NCI-H82 treated with DMSO at 0.1 percent for 48 hours (cell line): ENCODE measurements around the gene GSTT4.
"Not testable (repeated sequence)": the region's sequence is repeated elsewhere in the genome, so short reads cannot be mapped to it uniquely, and the experiment has no call there.

ENCODE experiments used
- DNase-seq: peaks from one replicate; lab custom pipeline; 2025; ENCODE audit not compliant: unreplicated experiment; lab: John Stamatoyannopoulos, UW

The GSTT4 gene

DNA sequence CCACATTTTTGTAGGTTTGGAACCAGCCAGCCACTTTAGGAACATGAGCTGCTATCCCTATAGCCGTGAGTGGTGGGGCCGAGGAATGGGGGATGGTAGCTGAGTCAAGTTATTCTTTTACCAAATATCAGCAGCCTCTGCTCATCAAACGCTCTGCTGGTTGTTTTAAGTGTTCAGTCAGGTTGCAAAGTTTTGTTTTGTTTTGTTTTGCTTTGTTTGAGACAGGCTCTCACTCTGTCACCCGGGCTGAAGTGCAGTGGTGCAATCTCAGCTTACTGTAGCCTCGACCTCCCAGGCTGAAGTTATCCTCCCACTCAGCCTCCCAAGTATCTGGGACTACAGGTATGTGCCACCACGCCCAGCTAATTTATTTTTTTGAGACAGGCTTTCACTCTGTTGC is 20.2 kb upstream of the GSTT4 start:
- DNase-seq = no peak

DNA sequence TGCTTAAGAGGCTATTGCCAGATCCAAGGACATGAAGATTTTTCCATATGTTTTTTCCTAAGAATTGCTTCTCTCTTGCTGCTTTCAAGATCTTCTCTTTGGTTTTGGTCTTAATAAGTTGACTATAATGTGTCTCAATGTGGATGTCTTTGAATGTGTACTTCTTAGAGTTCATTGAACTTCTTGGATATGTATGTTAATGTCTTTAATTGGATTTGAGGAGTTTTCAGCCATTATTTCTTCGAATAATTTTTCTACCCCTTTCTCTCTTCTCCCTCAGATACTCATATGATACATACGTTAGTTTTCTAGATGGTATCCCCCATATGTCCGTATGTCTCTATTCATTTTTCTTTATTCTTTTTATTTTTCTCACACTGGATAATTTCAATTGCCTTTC is 19.1 kb upstream of the GSTT4 start:
- no peak for DNase-seq

DNA sequence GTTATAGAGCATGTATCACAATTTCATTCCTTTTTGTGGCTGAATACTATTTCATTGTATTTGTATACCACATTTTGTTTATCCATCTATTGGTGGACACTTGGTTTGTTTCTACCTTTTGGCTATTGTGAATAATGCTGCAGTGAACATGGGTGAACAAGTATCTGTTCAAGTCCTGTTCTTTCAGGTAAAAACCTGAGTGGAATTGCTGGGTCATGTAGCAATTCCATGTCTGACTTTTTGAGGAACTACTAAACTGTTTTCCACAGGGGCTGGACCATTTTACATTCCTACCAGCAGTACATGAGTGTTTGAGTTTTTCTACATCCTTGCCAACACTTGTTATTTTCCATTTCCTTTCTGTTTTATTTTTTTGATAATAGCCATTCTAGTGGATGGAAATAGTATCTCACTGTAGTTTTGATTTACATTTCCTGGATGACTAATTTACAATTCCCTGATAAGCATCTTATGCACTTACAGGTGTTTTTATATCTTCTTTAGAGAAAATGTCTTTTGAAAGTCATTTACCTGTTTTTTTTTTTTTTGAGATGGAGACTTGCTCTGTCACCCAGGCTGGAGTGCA is 18.0 kb upstream of the GSTT4 start:
- DNase-seq = no peak

DNA sequence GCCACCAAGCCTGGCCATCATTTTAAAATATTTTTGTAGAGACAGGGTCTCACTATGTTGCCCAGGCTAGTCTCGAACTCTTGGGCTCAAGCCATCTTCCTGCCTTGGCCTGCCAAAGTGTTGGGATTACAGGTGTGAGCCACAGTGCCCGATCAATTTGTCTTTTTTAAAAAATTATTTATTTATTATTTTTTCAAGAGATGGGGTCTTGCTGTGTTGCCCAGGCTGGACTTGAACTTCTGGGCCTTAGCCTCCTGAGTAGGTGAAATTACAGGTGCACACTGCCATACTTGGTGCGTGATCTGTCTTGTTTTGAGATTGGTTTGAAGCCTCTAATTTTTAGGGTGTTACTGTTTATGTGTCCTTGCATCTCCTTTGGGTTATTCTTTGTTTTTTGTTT is 16.1 kb upstream of the GSTT4 start:
- DNase-seq = no peak

DNA sequence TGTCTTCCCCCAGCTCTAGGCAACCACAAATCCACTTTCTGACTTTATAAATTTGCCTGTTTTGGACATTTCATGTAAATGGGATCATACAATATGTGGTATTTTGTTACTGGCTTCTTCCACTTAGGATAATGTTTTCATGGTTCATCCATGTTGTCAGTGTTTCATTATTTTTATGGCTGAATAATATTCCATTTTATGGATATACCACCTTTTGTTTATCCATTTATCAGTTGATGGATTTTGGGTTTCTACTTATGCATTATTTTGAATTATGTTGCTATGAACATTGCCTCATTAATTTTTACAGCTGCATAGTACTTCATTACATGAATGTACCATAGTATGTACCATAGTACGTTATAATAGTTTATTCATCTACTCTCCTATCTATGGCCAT is 10.9 kb upstream of the GSTT4 start:
- DNase-seq = no peak

DNA sequence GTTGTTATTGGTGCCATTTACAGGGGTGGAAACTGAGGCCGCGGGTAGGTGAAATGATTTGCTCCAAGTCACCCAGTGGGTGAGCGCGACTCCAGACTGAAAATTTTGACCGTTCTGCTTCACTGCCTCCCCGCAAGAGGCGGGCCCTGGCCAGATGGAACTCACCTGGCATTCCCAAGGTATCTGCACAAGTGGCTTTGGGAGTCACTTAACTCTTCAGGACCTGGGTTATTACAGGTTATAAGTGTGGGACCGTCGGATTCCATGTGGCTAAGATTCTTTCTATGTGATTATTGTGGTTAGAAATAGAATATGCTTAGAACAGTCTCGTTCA is 6.4 kb upstream of the GSTT4 start:
- DNase-seq = no peak

DNA sequence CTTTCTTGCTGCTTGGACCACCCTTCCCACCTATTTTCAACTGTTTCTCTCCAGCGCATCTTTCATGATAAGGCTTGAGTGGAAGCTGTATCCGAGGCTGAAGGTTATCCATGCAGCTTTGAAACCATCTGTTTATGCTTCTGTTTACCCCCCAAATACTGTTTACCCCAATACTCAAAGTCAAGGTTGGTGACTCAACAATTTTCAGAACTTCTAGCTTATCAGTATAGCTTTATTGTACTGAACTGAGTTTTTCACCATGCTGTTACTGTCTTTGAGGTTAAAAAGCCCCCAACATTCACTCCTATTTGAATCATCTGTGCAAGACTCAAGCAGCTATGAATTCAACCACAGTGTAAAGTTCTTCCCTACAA is 4.8 kb upstream of the GSTT4 start:
- no peak for DNase-seq

DNA sequence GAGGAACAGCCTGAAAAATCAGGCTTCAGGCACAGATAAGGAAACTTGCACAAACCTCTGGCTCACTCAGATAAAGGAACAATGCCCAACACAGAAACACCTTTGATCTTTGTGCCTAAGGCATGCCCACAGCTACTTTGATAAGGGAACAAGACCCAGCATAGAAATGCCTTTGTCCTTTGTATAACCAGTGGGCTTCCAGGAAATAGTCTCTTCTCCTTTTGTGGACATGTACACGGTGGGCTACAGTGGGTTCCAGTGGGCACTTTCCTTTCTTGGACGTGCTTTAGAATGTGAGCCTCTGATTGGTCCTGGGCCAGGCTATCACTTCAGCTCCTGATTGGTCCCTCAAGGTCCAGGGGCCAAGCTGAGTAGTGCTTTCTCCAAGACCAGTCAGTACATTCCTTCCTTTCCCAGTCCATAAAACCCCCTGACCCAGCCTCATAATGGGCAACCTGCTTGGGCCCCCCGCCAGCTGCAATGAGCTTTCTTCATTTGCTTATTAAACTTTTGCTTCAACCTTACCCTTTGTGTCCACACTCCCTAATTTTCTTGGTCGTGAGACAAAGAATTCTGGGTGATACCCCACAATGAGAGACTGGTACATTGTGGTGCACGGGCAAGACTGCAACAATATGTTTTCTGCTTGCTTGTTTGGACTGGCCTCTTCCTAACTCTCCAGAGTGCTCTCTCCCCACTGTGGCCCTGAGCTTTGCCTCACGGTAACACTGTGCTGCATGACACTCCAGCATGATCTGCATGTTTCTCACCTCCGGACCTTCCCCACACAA is 4.2 kb upstream of the GSTT4 start:
- no peak for DNase-seq

DNA sequence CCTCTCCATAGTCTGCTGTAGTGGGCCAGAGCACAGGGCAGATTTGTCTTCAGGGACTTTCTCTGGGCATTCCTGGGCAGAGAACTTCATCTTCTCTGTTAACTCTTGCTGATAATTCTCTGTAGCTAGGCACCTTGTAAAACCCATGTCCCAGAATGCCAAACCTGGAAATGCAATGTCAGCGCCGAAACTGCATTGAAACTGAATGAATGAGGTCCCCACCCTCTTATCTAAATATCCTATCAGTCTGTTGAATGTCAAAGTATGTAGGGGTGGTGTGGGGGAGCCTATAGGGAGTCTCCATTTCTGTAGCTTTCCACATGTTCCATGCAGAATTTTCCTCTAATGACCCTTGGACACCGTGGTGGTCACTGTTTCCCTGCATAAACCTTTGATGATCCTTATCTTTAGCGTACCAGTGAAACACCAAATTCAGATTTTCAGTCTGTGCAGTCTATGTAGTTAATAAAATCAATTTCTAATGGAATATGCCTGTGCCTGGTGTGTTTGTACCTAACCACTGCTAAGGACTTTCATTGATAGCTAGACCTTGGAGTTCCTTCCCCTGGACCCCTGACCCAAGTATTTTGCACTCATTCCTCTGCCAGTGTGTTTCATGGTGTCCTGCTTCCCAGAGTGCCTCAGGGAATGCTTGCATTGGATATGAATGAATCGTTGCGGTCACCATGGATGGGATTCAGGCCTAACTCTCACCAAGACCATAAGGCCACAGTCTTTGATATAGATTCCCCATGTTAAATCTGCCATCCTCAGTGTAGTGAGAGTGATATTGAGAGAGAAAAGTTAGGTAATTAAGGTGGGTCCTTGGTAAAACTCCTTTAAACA is 3.4 kb upstream of the GSTT4 start:
- DNase-seq = no peak

DNA sequence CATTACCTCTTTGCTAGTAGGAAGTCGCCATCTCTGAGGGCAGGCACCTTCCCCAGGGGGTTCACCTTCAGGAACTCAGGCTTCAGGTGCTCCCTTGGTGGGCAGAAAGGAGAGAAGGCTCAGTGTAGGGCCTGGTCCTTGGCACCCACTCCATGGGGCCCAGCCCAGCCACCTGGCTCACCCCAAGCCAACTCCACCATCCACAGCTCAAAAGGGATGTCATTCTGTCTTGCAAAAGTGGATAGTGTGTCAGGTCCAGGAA is 2.7 kb upstream of the GSTT4 start:
- DNase-seq = no peak

DNA sequence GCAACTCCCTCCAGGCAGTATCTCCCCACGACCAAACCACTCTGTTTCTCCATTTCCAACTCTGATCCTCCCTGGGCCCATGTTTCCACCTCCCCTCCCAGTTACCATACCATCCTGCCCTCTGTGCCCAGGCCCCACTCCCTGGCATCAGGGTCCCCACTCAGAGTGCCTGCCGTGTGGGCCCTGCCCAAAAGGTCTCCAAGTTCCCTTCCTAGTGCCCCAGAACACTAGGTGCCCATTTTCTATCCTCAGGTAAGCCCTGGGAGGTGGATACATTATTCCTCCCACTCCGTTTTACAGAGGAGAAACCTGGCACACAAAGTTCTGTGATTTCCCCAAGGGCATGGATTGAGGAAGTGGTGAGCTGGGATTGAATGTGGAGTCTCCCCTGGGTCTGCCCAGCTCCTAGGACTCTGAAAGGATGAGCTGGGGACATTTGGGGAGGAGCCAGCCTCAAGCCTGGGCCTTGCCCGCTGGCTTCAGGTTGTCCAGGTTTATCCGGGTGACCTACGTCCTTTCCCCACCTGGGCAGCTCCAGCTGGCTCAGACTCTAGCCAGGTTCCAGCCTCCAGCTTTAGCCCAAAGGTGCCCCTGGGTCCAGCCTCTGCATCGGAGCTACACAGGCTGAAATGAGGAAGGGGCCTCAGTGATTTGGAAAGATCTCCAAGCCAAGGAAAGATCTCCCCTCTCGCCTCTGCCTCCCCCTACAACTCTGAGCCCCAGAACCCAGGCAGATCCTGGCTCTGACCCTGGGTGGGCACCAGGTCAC is 2.2 kb upstream of the GSTT4 start:
- no peak for DNase-seq

DNA sequence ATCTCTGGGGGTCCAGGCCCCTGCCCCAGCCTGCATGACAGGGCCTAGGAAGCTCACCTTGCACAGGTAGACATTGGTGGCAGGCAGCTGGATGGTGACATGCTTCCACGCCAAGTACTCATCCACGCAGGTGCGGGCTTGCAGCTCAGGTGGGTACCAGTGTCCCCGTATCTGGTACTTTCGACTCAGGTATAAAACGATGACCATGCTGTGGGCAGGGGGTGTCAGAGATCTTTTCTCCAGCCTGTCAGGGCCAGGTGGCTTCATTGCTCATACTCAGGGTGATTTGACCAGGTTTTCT is 1.6 kb upstream of the GSTT4 start:
- no peak for DNase-seq

DNA sequence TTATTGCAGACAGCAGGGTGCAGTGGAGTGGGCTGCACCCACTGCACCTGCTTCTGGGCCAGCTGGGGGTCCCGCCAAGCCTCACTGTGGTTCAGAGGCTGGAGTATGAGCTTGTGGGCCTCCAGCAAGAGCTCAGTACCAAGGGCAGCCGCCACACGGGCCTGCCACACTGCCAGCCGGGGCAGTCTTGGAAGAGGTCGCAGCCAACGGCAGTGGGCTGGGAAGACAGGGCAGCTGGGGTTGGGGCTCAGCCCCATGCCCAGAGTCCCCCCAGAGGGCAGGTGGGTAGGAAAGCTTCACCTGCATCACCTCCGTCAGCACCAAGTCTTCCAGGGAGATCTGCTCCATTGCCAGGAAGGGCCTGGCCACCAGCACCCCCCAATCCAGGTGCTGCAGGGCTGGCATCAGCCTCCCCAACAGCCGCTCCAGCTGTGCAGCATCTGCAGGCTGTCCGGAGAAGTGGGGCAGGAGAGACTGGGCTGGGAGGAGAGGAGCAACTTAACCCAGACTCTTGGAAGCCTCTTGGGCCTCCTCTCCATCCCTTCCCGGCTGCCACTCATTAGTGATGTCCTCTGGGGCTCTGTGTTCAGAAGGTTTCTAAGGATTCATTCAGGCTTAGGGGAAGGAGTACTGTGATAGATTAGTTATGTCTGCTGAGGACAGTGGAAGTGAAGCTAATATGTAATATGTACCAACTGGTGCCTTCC is 1.1 kb upstream of the GSTT4 start:
- no peak for DNase-seq

DNA sequence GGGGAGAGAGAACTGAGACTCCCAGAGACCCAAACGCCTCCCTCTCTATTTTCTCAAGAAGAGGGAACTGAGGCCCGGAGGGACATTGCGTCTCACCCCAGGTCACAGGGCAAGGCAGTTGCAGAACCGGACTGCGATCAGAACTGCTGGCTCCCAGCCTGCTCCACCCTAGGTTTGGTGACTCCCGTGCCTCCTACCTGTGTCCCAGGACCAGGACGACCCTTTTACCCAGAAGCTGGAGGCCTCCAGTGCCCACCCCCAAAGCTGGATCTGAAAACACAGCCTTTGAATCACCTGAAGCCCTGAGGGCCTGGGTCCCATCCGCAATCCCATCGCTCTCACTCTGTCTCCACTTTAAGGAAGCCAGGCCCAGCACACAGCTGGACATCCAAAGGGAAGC is 1.4 kb downstream of the GSTT4 start:
- no peak for DNase-seq

DNA sequence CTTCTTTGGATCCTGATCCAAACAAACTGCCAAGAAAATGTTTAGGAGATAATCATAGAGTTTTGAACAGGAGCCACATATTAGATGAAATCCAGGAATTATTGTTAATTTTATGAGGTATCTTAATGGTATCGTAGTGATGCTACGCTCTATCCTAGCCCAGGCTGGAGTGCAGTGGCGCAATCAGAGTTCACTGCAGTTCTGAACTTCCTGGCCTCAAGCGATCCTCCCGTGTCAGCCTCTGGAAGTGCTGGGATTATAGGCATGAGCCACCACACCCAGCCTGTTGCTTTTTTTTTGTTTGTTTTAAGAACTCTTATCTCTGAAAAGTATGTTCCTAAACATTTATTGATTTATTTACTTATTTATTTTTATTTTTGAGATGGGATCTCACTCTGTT is 2.4 kb downstream of the GSTT4 start:
- DNase-seq = no peak

DNA sequence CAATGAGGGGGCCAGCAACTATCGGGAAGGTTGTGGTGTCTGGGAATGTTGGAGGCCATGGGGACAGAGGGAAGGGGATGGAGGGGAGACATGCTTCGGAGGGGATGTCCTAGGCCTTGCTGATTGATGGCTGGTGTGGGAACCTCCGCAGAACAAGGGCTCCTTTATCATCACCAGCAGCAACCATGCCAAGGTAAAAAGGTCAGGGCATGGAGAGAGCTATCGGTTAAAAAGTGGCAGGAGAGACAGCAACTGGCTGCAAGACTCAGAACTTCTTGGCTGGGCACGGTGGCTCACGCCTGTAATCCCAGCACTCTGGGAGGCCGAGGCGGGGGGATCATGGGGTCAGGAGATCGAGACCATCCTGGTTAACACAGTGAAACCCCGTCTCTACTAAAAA is 3.0 kb downstream of the GSTT4 start:
- DNase-seq = no peak

DNA sequence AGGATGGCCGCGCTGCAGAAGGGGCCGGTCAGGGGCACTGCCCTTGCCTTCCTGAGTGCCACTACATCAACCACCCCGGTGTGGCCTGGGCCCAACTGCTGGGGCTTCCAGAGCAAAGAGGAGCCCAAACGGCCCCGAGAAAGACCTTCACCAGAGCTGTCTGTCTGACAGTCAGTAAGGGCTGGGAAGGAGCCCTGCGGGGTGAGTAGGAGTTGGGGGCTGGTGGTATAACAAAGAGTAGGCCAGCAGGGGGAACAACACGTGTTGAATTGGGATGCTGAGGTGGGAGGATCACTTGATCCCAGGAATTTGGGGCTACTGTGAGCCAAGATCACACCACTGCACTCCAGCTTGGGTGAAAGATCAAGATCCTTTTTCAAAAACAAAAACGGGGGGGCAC is 3.9 kb downstream of the GSTT4 start:
- DNase-seq = no peak

DNA sequence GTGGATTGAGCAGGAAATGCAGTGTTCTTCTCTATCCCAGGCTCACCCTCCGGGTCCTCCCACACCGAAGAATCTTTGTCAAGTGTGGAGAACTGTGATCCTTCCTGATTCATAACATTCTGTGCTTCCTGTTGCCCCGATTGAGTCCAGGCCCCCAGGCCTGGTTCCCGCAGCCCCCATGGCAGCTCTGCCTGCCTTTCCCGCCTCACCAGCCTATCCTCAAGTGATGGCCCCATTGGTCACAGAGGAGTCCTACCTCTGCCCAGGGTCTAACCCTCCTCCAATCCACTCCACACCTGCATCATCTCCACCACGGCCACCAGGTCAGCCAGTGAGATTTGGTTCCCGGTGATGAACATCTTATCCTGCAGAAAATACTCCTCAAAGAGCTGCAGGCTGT is 5.5 kb downstream of the GSTT4 start:
- not testable (repeated sequence) for DNase-seq

DNA sequence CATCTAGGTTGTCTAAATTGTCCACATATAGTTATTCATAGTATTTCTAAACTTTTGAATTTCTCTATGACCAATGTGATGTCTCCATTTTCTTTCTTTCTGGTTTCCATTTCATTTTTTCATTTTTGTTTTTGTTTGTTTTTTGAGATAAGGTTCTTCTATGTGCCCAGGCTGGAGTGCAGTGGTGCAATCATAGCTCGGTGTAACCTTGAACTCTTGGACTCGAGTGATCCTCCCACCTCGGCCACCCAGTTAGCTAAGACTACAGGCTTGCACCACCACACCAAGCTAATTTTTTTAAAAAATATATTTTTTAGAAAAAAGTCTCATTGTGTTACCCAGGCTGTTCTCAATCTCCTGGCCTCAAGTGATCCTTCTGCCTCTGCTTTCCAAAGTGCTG is 8.2 kb downstream of the GSTT4 start:
- DNase-seq = no peak

DNA sequence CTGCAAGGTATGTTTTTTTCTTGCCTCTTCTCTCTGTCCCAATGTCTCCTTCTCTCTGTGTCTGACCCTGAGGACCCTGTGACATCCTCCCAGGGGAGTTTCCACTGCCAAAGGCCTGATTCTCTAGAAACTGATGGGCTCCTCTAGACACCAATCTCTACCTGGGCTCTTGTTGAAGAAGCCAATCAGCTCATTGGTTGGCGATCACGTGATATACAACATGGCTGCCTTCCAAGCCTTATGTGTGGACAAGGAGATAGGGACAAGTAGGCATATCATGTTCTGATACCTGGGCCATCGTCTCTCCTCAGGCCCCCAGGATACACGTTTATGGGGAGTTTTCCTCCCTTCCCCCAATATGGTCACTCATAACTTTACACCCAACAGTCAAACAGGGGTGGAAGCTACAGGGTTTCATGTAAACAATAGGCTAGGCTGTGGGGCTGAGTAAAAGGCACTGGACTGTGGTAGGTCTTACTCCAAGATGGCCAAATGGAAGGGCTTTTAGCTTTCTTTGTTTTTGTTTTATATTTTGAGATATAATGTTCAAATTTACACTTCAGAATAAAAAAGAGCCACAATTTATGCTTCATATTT is 11.6 kb downstream of the GSTT4 start:
- DNase-seq = not testable (repeated sequence)

DNA sequence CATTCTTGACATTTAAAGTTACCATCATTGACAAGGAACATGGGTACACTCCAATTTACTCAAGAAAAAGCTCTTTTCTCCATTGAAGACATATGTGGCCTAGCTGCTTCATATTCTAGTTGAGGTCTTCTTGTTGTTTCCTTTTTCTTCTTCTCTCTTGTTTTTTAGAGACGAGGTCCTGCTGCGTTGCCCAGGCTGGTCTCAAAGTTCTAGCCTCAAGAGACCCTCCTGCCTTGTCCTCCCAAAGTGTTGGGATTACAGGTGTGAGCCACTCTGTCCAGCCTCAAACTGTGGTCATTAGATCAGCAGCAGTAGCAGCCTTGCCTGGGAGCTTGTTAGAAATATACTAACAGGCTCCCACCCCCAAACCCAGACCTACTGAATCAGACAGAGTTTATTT is 12.2 kb downstream of the GSTT4 start:
- DNase-seq = not testable (repeated sequence)
